IMR-90 (cell line): Measurements from ENCODE around the gene PLEKHH2. TPM values are rescaled to one million over a fixed set of nuclear protein-coding genes. Genes with fewer than 3 reads are reported as not detected.

ENCODE experiments used
- ATAC-seq: fragments of 200-7000 bp; cut with Tn5 transposase; 2 replicates; pipeline ENCODE4 v1.9.1; 2020; ENCODE audit warnings: low read depth, mild to moderate bottlenecking, moderate library complexity
- BruUV-seq: library from RNA; stranded (reverse); fragments of 400-500 nt; replicated peaks from 2 replicates; lab custom pipeline; 2021; lab: Mats Ljungman, UMichigan
- CTCF ChIA-PET: fragments of 300-600 bp; formaldehyde crosslinking; extraction: SDS; loops from one replicate; lab custom pipeline; 2021; ENCODE audit warnings: antibody characterized with exemption; lab: Yijun Ruan, JAX
- POLR2A ChIA-PET: fragments of 300-600 bp; sonication (Branson Sonifier 250); formaldehyde crosslinking; loops from one replicate; lab custom pipeline; 2022; ENCODE audit warnings: antibody characterized with exemption; ENCODE audit not compliant: unreplicated experiment; lab: Charles Lee
- DNase-seq: peaks from one replicate; pipeline ENCODE4 v3.0.0; 2013
- H2AFZ ChIP-seq: replicated peaks from 2 replicates; pipeline ENCODE3; 2013; ENCODE audit warnings: low read length, mild to moderate bottlenecking; ENCODE audit not compliant: poor library complexity
- H2AK5ac ChIP-seq: 2 replicates; pipeline ENCODE4 v1.6.1; 2013; ENCODE audit warnings: low read depth, low read length, inconsistent platforms
- H2AK9ac ChIP-seq: replicated peaks from 2 replicates; pipeline ENCODE3; 2013; ENCODE audit warnings: mild to moderate bottlenecking, low read depth, low read length, moderate library complexity; ENCODE audit not compliant: poor library complexity
- H2BK120ac ChIP-seq: 2 replicates; pipeline ENCODE4 v1.6.1; 2013; ENCODE audit warnings: low read depth, low read length, inconsistent platforms
- H2BK15ac ChIP-seq: 3 replicates; pipeline ENCODE4 v1.6.1; 2013; ENCODE audit warnings: low read depth, low read length, inconsistent platforms
- H2BK20ac ChIP-seq: 2 replicates; pipeline ENCODE4 v1.6.1; 2013; ENCODE audit warnings: low read depth, mild to moderate bottlenecking, inconsistent platforms, low read length, moderate library complexity
- H2BK5ac ChIP-seq: 2 replicates; pipeline ENCODE4 v1.6.1; 2013; ENCODE audit warnings: mild to moderate bottlenecking, low read depth, low read length, inconsistent platforms; ENCODE audit not compliant: poor library complexity, severe bottlenecking
- H3K14ac ChIP-seq: replicated peaks from 2 replicates; pipeline ENCODE4 v1.6.1; 2013; ENCODE audit warnings: low read depth, low read length, inconsistent platforms
- H3K18ac ChIP-seq: 2 replicates; pipeline ENCODE4 v1.6.1; 2013; ENCODE audit warnings: low read depth, low read length, control low read depth
- H3K23ac ChIP-seq: 2 replicates; pipeline ENCODE4 v1.6.1; 2013; ENCODE audit warnings: low read depth, low read length, inconsistent platforms
- H3K27ac ChIP-seq: 2 replicates; pipeline ENCODE4 v1.5.1; 2013; ENCODE audit warnings: mild to moderate bottlenecking, control low read depth, low read length; ENCODE audit not compliant: insufficient read depth
- H3K27me3 ChIP-seq: 2 replicates; pipeline ENCODE4 v1.6.1; 2013; ENCODE audit warnings: low read length; ENCODE audit not compliant: control insufficient read depth, insufficient read depth
- H3K36me3 ChIP-seq: 2 replicates; pipeline ENCODE4 v1.6.1; 2013; ENCODE audit warnings: low read length, mixed read lengths; ENCODE audit not compliant: control insufficient read depth, insufficient read depth
- H3K4ac ChIP-seq: 2 replicates; pipeline ENCODE4 v1.6.1; 2013; ENCODE audit warnings: low read depth, low read length, inconsistent platforms
- H3K4me1 ChIP-seq: 2 replicates; pipeline ENCODE4 v1.6.1; 2013; ENCODE audit warnings: low read length, mixed read lengths; ENCODE audit not compliant: control insufficient read depth, insufficient read depth
- H3K4me2 ChIP-seq: 2 replicates; pipeline ENCODE4 v1.6.1; 2013; ENCODE audit warnings: low read depth, mild to moderate bottlenecking, control low read depth, low read length, moderate library complexity
- H3K4me3 ChIP-seq: 2 replicates; pipeline ENCODE4 v1.5.1; 2013; ENCODE audit warnings: low read depth, mild to moderate bottlenecking, control low read depth, low read length, moderate library complexity; ENCODE audit not compliant: insufficient read depth
- H3K56ac ChIP-seq: 2 replicates; pipeline ENCODE4 v1.6.1; 2013; ENCODE audit warnings: low read length, inconsistent platforms; ENCODE audit not compliant: insufficient read depth; ENCODE audit errors: extremely low read depth
- H3K79me1 ChIP-seq, 2 experiments: 2 replicates each; pipeline ENCODE4 v1.6.1; 2013; ENCODE audit warnings: low read length in 2 of 2, inconsistent platforms in 1 of 2, low read depth in 1 of 2
- H3K9ac ChIP-seq: 2 replicates; pipeline ENCODE4 v1.6.1; 2013; ENCODE audit warnings: low read depth, low read length, control low read depth
- H3K9me1 ChIP-seq: 2 replicates; pipeline ENCODE4 v1.6.1; 2013; ENCODE audit warnings: low read length, inconsistent platforms; ENCODE audit not compliant: insufficient read depth
- H3K9me3 ChIP-seq: 2 replicates; pipeline ENCODE4 v1.6.1; 2013; ENCODE audit warnings: low read length; ENCODE audit not compliant: control insufficient read depth, insufficient read depth
- H4K20me1 ChIP-seq: 2 replicates; pipeline ENCODE4 v1.6.1; 2013; ENCODE audit warnings: low read length, inconsistent platforms; ENCODE audit not compliant: insufficient read depth
- H4K5ac ChIP-seq: 2 replicates; pipeline ENCODE4 v1.6.1; 2013; ENCODE audit warnings: mild to moderate bottlenecking, low read depth, low read length, control low read depth
- H4K8ac ChIP-seq, 2 experiments: 2 replicates each; pipeline ENCODE4 v1.6.1; 2013; ENCODE audit warnings: low read depth in 2 of 2, low read length in 2 of 2, control low read depth in 1 of 2, inconsistent platforms in 1 of 2
- H4K91ac ChIP-seq: 2 replicates; pipeline ENCODE4 v1.6.1; 2013; ENCODE audit warnings: low read depth, low read length, inconsistent platforms; ENCODE audit not compliant: insufficient read depth
- BHLHE40 ChIP-seq: fragments of 150-350 bp; IDR thresholded peaks from 2 replicates; pipeline ENCODE4 v1.6.1; 2016; ENCODE audit warnings: mild to moderate bottlenecking, low read depth, low read length
- CEBPB ChIP-seq: IDR thresholded peaks from 2 replicates; pipeline ENCODE4 v1.6.1; 2012; ENCODE audit warnings: low read depth, low read length, improper control_type of control experiment
- CHD1 ChIP-seq: IDR thresholded peaks from 2 replicates; pipeline ENCODE4 v1.6.1; 2012; ENCODE audit warnings: low read depth, low read length, improper control_type of control experiment
- CTCF ChIP-seq: conservative IDR thresholded peaks from 2 replicates; pipeline ENCODE4 v1.5.1; 2012; ENCODE audit warnings: mild to moderate bottlenecking, low read depth, low read length, improper control_type of control experiment
- ELK1 ChIP-seq: fragments of 150-350 bp; IDR thresholded peaks from 2 replicates; pipeline ENCODE4 v1.6.1; 2016; ENCODE audit warnings: low read depth, mild to moderate bottlenecking, low read length, moderate library complexity, borderline replicate concordance
- FOS ChIP-seq: fragments of 150-350 bp; IDR thresholded peaks from 2 replicates; pipeline ENCODE4 v1.6.1; 2016; ENCODE audit warnings: low read depth, low read length
- MAZ ChIP-seq: IDR thresholded peaks from 2 replicates; pipeline ENCODE4 v1.6.1; 2012; ENCODE audit warnings: low read depth, mild to moderate bottlenecking, low read length, improper control_type of control experiment, moderate library complexity, borderline replicate concordance
- MXI1 ChIP-seq: IDR thresholded peaks from 2 replicates; pipeline ENCODE4 v1.6.1; 2012; ENCODE audit warnings: low read depth, mild to moderate bottlenecking, low read length, moderate library complexity, borderline replicate concordance
- NFE2L2 ChIP-seq: fragments of 150-350 bp; IDR thresholded peaks from 2 replicates; pipeline ENCODE4 v1.6.1; 2016; ENCODE audit warnings: low read depth, mild to moderate bottlenecking, low read length
- POLR2A ChIP-seq: IDR thresholded peaks from 2 replicates; pipeline ENCODE4 v1.6.1; 2012; ENCODE audit warnings: mild to moderate bottlenecking, low read depth, low read length
- RAD21 ChIP-seq: IDR thresholded peaks from 2 replicates; pipeline ENCODE4 v1.6.1; 2012; ENCODE audit warnings: low read length, improper control_type of control experiment
- RCOR1 ChIP-seq: IDR thresholded peaks from 2 replicates; pipeline ENCODE4 v1.6.1; 2012; ENCODE audit warnings: mild to moderate bottlenecking, low read length, improper control_type of control experiment; ENCODE audit not compliant: insufficient replicate concordance
- RFX5 ChIP-seq: IDR thresholded peaks from 2 replicates; pipeline ENCODE4 v1.8.0; 2012; ENCODE audit warnings: low read depth, mild to moderate bottlenecking, low read length, moderate library complexity
- SMC3 ChIP-seq: fragments of 150-350 bp; IDR thresholded peaks from 2 replicates; pipeline ENCODE4 v1.6.1; 2016; ENCODE audit warnings: low read depth, mild to moderate bottlenecking, antibody characterized with exemption, low read length, moderate library complexity
- USF2 ChIP-seq: fragments of 150-350 bp; IDR thresholded peaks from 2 replicates; pipeline ENCODE4 v1.6.1; 2017; ENCODE audit warnings: mild to moderate bottlenecking, antibody characterized with exemption, low read length, low read depth
- WGBS, 2 experiments: methylation state at CpG; one replicate each; pipeline versions ENCODE4 v1.1.5 to v1.1.7; 2013; ENCODE audit warnings: missing lambda C conversion rate in 2 of 2; ENCODE audit not compliant: insufficient read length in 1 of 2; ENCODE audit errors: extremely low coverage in 2 of 2; 5-methylcytosine and 5-hydroxymethylcytosine counted together
- dilution Hi-C: fragments of 300-500 bp; cut with HindIII; formaldehyde crosslinking; loops from one replicate; pipeline ENCODE4 v1.14.3; 2018; ENCODE audit warnings: low sequenced_read_pairs; ENCODE audit not compliant: unreplicated experiment
- in situ Hi-C: fragments of 300-500 bp; cut with MboI; formaldehyde crosslinking; loops from 3 replicates; pipeline ENCODE4 v1.14.3; 2019; ENCODE audit warnings: low sequenced_read_pairs, inconsistent platforms, mixed read lengths
- intact Hi-C: fragments of 100-400 bp; cut with micrococcal nuclease; formaldehyde crosslinking; loops from 2 replicates; pipeline ENCODE4 v1.10.0; 2022
- polyA plus RNA-seq, 3 experiments: library from polyadenylated mRNA; depleted of rRNA; stranded (reverse); fragments of >200 nt; gene quantifications; 2 replicates each; pipeline ENCODE4 v1.2.3, GENCODE V29; 2012; ENCODE audit warnings: low replicate concordance in 1 of 3
- total RNA-seq: library from RNA; depleted of rRNA; stranded (reverse); fragments of >200 nt; gene quantifications from 2 replicates; pipeline ENCODE4 v1.2.3, GENCODE V29; 2012

Gene PLEKHH2
- total and polyA plus RNA-seq, 2 of the 4 experiments (the other 2 are of a cell fraction): 2.0 to 3.3 TPM

DNA sequence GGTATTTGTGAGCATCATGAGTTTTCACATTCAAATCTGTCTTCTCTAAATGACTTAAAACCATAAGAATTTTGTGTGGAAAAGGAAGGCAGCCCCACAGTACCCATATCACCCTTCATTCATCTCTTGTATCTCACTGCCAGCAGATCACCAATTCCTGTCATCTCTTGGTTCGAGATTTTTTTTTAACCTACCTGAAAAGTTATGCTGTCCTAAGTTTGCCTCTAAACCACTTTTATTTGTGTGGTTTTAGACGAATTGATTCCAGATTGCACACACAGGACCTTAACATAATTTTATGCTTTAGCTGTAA, 169.6 kb downstream of the PLEKHH2 start:
- ChIA-PET POLR2A (no interaction called here), CTCF (interaction anchor here (0.5 kb wide), 1 partner anchor 14 kb away, joined by 3 read pairs; no protein-coding TSS in a partner anchor)
- H3K4me3 ChIP-seq: no peak overlapping the region
- no peak overlapping the region for H3K56ac ChIP-seq
- ATAC-seq: no peak
- no peaks in the 10 kb centered on the region for H3K9me3 ChIP-seq
- H3K27me3 ChIP-seq: no peaks in the 10 kb centered on the region
- no peaks in the 10 kb centered on the region for H3K79me1 ChIP-seq
- no peak overlapping the region for H4K5ac ChIP-seq
- no peak for DNase-seq
- H2BK15ac ChIP-seq: no peak overlapping the region
- no peak overlapping the region for H2AFZ ChIP-seq
- no peaks in the 10 kb centered on the region for H3K4me1 ChIP-seq
- H2AK5ac ChIP-seq: no peak overlapping the region
- H3K4ac ChIP-seq: no peak overlapping the region
- TF ChIP-seq BHLHE40 (no peak), MXI1 (no peak), CTCF (no peak), RFX5 (no peak), RAD21 (no peak), USF2 (no peak), POLR2A (no peak), MAZ (no peak), FOS (no peak), CHD1 (no peak), ELK1 (no peak), CEBPB (no peak), NFE2L2 (no peak), SMC3 (no peak), RCOR1 (no peak)
- no peak overlapping the region for H3K27ac ChIP-seq
- H3K9ac ChIP-seq: no peak overlapping the region
- BruUV-seq: no TSS peak
- H3K14ac ChIP-seq: no peak overlapping the region
- no peaks in the 10 kb centered on the region for H3K9me1 ChIP-seq
- H2BK20ac ChIP-seq: no peak overlapping the region
- H3K4me2 ChIP-seq: no peak overlapping the region
- dilution Hi-C loops: no loop called here
- no peak overlapping the region for H4K91ac ChIP-seq
- no CpG with 5 or more reads among the region's 2 CpGs for WGBS, 2 experiments
- H2BK5ac ChIP-seq: no peak overlapping the region
- in situ Hi-C loops: no loop called here
- no peak overlapping the region for H4K8ac ChIP-seq
- H3K18ac ChIP-seq: no peak overlapping the region
- 0 out of 2 replicates have a peak, but pooled peaks cover 7% of the 10 kb centered on the region for H3K36me3 ChIP-seq
- no peak overlapping the region for H2BK120ac ChIP-seq
- intact Hi-C loops: no loop called here
- no peaks in the 10 kb centered on the region for H4K20me1 ChIP-seq
- H2AK9ac ChIP-seq: no peak overlapping the region
- no peak overlapping the region for H3K23ac ChIP-seq
